ENCODE results near the gene ZDHHC18. TPM values are rescaled to one million over a fixed set of nuclear protein-coding genes. Genes with fewer than 3 reads are reported as not detected.

ZDHHC18 gene
- total RNA-seq, 1 experiment from 2014 or later: 21.3 TPM

Other genes starting within 250 kb of the ZDHHC18 start
- 66.5 and 73.3 TPM in 2 replicates for gene ARID1A, start 130.7 kb upstream of the ZDHHC18 start, total RNA-seq (2022)
- gene PIGV, start 38.7 kb upstream of the ZDHHC18 start, total RNA-seq (2022): 10.0 and 12.3 TPM in 2 replicates
- 21.4 and 22.1 TPM in 2 replicates for gene SFN, start 36.5 kb downstream of the ZDHHC18 start, total RNA-seq (2022)
- 31.2 and 32.0 TPM in 2 replicates for gene GPN2, start 63.6 kb downstream of the ZDHHC18 start, total RNA-seq (2022)
- gene GPATCH3, start 73.8 kb downstream of the ZDHHC18 start, total RNA-seq (2022): 19.1 and 20.6 TPM in 2 replicates
- gene NR0B2, start 87.3 kb downstream of the ZDHHC18 start, total RNA-seq (2022): 0.34 TPM in 1 of 2 replicates, not detected in the other
- gene NUDC, start 95.1 kb downstream of the ZDHHC18 start, total RNA-seq (2022): 81.3 and 87.2 TPM in 2 replicates
- 13.5 and 14.1 TPM in 2 replicates for gene KDF1, start 133.8 kb downstream of the ZDHHC18 start, total RNA-seq (2022)
- 23.3 and 23.6 TPM in 2 replicates for gene TRNP1, start 167.0 kb downstream of the ZDHHC18 start, total RNA-seq (2022)
- 19.4 and 21.1 TPM in 2 replicates for gene TENT5B, start 186.2 kb downstream of the ZDHHC18 start, total RNA-seq (2022)